Inflammatory macrophage treated with lipopolysaccharide for 1 hour (primary cell): ENCODE results near the gene COL4A6.

ENCODE experiments used
- DNase-seq, 2 donors: peaks; one replicate each; pipeline ENCODE4 v3.0.0-alpha.2; 2020 to 2022

The COL4A6 gene

GRCh38 chrX:108138814-108139702, 299.2 kb downstream of the COL4A6 start:
- peak in 1 of 2 donors; percentile 19 for DNase-seq

DNA sequence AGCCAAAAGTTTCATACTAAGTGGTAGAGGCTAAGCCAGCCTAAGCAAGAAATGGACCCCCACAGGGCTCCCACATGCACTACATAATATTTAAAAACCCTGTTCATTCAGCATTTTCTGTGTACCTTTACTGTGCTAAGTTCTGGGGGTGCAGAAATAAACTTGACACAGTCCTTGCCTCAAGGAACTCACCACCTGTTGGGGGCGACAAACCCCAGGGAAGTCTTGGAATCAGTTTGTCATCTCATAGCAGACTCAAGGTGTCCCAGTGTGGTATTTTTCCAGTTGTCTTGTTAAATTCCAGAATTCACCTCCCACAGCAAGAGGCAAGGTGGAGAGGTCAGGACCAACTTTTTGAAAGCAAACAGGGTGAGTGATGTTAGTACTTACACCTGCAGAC, 303.5 kb downstream of the COL4A6 start:
- no peak for DNase-seq

DNA sequence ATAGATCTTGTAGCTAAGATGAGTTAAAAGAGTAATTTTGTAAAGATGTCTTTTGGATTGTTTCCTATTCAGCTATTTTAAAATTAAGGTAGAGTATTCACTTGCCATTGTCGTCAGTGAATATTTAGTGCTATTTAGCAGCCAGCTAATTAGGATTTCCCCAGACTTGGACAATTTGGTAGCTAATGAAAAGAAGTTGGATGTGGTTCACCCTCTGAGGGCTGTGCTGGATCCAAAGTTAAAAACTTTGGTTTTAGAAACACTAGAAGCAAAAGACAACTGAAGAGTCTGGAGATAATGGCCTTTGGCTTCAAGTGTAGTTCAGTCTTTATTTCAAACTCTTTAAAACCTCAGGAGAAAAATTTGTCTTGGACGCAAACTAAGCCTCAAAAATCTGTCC, 305.3 kb downstream of the COL4A6 start:
- DNase-seq: no peak

DNA sequence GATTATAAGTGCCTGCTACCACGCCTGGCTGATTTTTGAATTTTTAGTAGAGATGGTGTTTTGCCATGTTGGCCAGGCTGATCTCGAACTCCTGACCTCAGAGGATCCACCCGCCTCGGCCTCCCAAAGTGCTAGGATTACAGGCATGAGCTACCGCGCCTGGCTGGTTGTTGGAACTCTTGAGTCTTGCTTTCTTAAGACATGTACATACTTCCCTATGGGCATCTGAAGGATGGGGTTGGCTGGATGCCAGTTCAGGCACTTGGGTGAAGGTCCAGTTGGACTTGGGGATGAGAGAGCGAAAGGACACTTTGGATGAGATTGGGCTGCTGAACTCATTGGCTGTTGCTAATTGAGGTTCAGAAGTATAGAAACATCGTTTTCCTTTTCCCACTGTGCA, 306.2 kb downstream of the COL4A6 start:
- DNase-seq: no peak

GRCh38 chrX:108131471-108131870, 306.8 kb downstream of the COL4A6 start:
- no peak for DNase-seq

- no peak for DNase-seq
Observed at GRCh38 chrX:108130889-108131288, 307.3 kb downstream of the COL4A6 start.

- no peak for DNase-seq
Observed at GRCh38 chrX:108127152-108127551, 311.1 kb downstream of the COL4A6 start.

DNA sequence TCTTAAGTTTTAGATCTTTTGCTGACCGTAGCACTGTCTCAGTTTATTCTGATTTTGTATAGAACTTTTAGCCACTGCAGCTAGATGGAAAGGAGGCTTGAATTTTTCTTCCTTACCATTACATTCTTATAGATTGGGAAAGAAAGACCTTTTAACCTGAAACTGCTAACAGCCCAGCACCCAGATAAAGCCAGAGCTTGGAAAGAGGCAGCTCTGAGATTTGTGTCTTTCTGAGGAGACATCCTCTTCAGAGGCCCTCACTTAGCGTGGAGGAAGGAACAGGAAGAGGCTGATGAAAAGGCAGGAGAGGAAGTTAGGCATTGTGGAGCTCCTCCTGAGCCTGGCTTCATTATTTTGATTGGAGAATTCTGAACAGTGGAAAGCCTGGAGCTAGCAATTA, 311.6 kb downstream of the COL4A6 start:
- DNase-seq: peak in 1 of 2 donors; percentile 1

DNA sequence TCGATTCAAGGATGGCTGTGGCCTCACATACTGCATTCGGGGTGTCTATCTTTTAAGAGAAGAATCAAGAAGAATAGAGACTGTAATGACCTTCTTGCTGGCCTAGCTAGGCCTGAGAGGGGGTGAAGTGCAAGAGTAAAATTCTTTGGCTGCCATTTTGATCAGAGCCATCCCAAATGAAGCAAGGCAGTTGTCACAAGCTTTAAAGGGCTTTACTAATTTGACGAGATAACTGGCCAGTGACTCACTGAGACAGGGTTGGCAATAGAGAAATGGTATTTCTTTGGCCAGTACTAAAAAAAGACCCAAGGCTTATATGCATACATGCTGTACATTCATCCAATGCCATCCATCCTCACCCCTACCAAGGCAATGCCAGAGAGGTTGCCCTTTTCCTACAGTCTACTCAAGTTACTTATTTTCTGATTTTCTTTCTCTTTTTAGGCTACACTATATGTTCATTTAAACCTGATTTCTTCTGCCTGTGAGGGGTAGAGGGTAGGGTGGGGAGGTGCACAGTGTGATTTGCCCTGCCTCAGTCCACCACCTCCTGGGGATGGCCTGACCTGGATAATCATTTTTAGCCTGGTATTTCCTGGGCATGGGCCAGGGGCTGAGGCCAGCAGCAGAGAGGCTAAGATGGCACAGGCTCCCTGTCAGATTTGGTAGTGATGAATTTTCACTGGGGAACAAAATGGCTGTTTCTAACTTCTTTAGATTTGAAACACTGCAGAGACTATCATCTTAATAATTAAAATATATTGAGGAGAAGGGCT, 314.4 kb downstream of the COL4A6 start:
- no peak for DNase-seq

DNA sequence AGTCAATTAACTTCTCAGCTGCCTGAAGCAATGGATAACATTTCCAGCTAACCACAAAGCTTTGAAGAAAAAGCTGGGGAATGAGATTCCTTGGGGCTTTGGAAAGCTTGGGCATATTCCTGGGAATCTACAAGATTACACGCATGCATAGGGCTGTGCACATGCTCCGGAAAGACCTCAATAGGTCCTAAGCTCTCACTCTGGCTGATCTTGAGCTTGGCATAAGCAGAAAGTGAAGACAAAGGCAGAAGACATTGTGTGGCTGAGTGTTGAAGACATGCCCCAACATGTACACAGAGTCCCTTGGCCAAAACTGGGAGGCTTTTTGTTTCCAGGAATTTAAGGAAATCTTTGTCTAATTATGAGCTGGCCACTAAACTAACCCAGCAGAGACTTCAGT, 315.5 kb downstream of the COL4A6 start:
- no peak for DNase-seq

GRCh38 chrX:108121291-108121690, 316.9 kb downstream of the COL4A6 start:
- no peak for DNase-seq

GRCh38 chrX:108117988-108118387, 320.2 kb downstream of the COL4A6 start:
- no peak for DNase-seq

DNA sequence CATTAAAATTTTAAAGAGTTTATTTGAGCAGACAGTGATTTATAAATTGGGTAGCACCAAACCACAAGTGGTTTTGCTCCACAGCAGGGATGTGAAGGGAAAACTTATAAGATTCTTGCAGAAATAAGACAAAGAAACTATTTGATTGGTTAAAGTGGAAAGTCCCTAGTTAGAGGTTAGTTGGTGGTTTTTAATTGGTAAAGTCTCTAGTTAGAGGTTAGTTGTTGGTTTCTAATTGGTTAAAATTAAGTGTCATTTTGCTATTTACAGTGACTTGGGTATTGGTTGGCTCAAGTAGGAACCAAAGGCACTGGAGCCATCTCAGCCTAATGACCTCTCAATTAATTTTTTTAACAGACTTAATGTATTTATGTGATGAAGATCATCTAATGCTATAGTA, 323.7 kb downstream of the COL4A6 start:
- DNase-seq: no peak
